NT2/D1 (cell line): Measurements from ENCODE around the gene CD79A.
"Not testable (repeated sequence)": the region's sequence is repeated elsewhere in the genome, so short reads cannot be mapped to it uniquely, and the experiment has no call there.

Source experiments
- DNase-seq: peaks from one replicate; pipeline ENCODE4 v3.0.0-alpha.2; 2011; ENCODE audit warnings: low read depth, low spot score
- H3K27me3 ChIP-seq: 2 replicates; pipeline ENCODE4 v1.6.0; 2011; ENCODE audit warnings: mild to moderate bottlenecking; ENCODE audit not compliant: insufficient read length, insufficient read depth
- H3K36me3 ChIP-seq: 2 replicates; pipeline ENCODE4 v1.6.1; 2011; ENCODE audit warnings: mild to moderate bottlenecking, low read length, mixed read lengths; ENCODE audit not compliant: insufficient read depth, insufficient read length
- H3K4me1 ChIP-seq: 2 replicates; pipeline ENCODE4 v1.5.1; 2011; ENCODE audit not compliant: insufficient read depth, insufficient read length
- H3K4me3 ChIP-seq: 2 replicates; pipeline ENCODE4 v1.5.1; 2011; ENCODE audit warnings: low read depth; ENCODE audit not compliant: insufficient read length
- H3K9ac ChIP-seq: 2 replicates; pipeline ENCODE4 v1.6.0; 2011; ENCODE audit warnings: low read depth; ENCODE audit not compliant: insufficient read length
- H3K9me3 ChIP-seq: 2 replicates; pipeline ENCODE4 v1.5.1; 2011; ENCODE audit warnings: mild to moderate bottlenecking, low read length; ENCODE audit not compliant: insufficient read depth
- SUZ12 ChIP-seq: IDR thresholded peaks from 2 replicates; pipeline ENCODE4 v1.6.1; 2011; ENCODE audit not compliant: insufficient read length, insufficient read depth; ENCODE audit errors: extremely low read depth
- YY1 ChIP-seq: IDR thresholded peaks from 2 replicates; pipeline ENCODE4 v1.6.1; 2011; ENCODE audit not compliant: insufficient read length, insufficient read depth
- ZNF274 ChIP-seq: IDR thresholded peaks from 2 replicates; pipeline ENCODE4 v1.6.1; 2011; ENCODE audit warnings: mild to moderate bottlenecking, low read depth, low read length

CD79A gene

GRCh38 chr19:41911889-41912731, 35.0 kb downstream of the CD79A start:
- Histone ChIP-seq H3K27me3 (peaks cover 71% of the 10 kb centered on the region), H3K4me3 (no peak overlapping the region), H3K36me3 (peaks cover under 1% of the 10 kb centered on the region), H3K9me3 (no peaks in the 10 kb centered on the region), H3K9ac (peak overlapping the region; percentile 42), H3K4me1 (peaks cover 8% of the 10 kb centered on the region)
- no peak for DNase-seq
- TF ChIP-seq YY1: no peak
- no peak for TF ChIP-seq SUZ12
- no peak for TF ChIP-seq ZNF274

GRCh38 chr19:41912899-41913537, 35.9 kb downstream of the CD79A start:
- H3K4me1 ChIP-seq: peaks cover 8% of the 10 kb centered on the region
- H3K4me3 ChIP-seq: peak overlapping the region; percentile 39
- peak overlapping the region; percentile 50 for H3K9ac ChIP-seq
- H3K36me3 ChIP-seq: no peaks in the 10 kb centered on the region
- H3K9me3 ChIP-seq: no peaks in the 10 kb centered on the region
- TF ChIP-seq SUZ12: peak; percentile 8
- no peak for TF ChIP-seq YY1
- no peak for TF ChIP-seq ZNF274
- DNase-seq: no peak
- H3K27me3 ChIP-seq: peaks cover 75% of the 10 kb centered on the region

- no peak for DNase-seq
- H3K9me3 ChIP-seq: no peaks in the 10 kb centered on the region
- peaks cover 8% of the 10 kb centered on the region for H3K4me1 ChIP-seq
- peaks cover 82% of the 10 kb centered on the region for H3K27me3 ChIP-seq
- peak overlapping the region; percentile 50 for H3K9ac ChIP-seq
- peak overlapping the region; percentile 8 for H3K4me3 ChIP-seq
- TF ChIP-seq YY1 (no peak), SUZ12 (peak; percentile 40)
- no peaks in the 10 kb centered on the region for H3K36me3 ChIP-seq
Observed at GRCh38 chr19:41913538-41914423, 36.7 kb downstream of the CD79A start.

- not testable (repeated sequence) for H3K4me3 ChIP-seq, H3K4me1 ChIP-seq, H3K36me3 ChIP-seq, H3K9ac ChIP-seq, H3K9me3 ChIP-seq, DNase-seq
- H3K27me3 ChIP-seq: peaks cover 88% of the 10 kb centered on the region
Observed at GRCh38 chr19:41914424-41914834, 37.4 kb downstream of the CD79A start.

- H3K4me1 ChIP-seq: peaks cover 8% of the 10 kb centered on the region
- DNase-seq: no peak
- H3K36me3 ChIP-seq: no peaks in the 10 kb centered on the region
- H3K27me3 ChIP-seq: peaks cover 92% of the 10 kb centered on the region
- H3K9ac ChIP-seq: no peak overlapping the region
- no peak overlapping the region for H3K4me3 ChIP-seq
- H3K9me3 ChIP-seq: no peaks in the 10 kb centered on the region
- TF ChIP-seq ZNF274 (no peak), SUZ12 (no peak), YY1 (no peak)
Observed at GRCh38 chr19:41915021-41915775, 38.1 kb downstream of the CD79A start.

- Histone ChIP-seq H3K36me3 (no peaks in the 10 kb centered on the region), H3K9ac (no peak overlapping the region)
- DNase-seq: no peak
Observed at GRCh38 chr19:41915776-41916414, 38.8 kb downstream of the CD79A start.

More at GRCh38 chr19:41915776-41916414, 38.8 kb downstream of the CD79A start:
- TF ChIP-seq SUZ12 (no peak), ZNF274 (no peak), YY1 (no peak)
- peaks cover 10% of the 10 kb centered on the region for H3K4me1 ChIP-seq
- H3K27me3 ChIP-seq: peaks cover 92% of the 10 kb centered on the region
- H3K9me3 ChIP-seq: no peaks in the 10 kb centered on the region
- H3K4me3 ChIP-seq: no peak overlapping the region
